Smooth muscle cell (in vitro differentiated cells): ENCODE results near the gene PIK3CG. TPM values are rescaled to one million over a fixed set of nuclear protein-coding genes. Genes with fewer than 3 reads are reported as not detected.
"Not testable (repeated sequence)": the region's sequence is repeated elsewhere in the genome, so short reads cannot be mapped to it uniquely, and the experiment has no call there.

ENCODE experiments used
- DNase-seq: peaks from one replicate; lab custom pipeline; 2025; ENCODE audit not compliant: unreplicated experiment; lab: John Stamatoyannopoulos, UW
- H2AFZ ChIP-seq: fragments of 200-600 bp; sonication (generic); 2 replicates; pipeline ENCODE4 v1.6.0; 2016; ENCODE audit warnings: antibody characterized with exemption, low read depth, mild to moderate bottlenecking
- H3F3A ChIP-seq: fragments of 200-600 bp; sonication (generic); 2 replicates; pipeline ENCODE4 v1.6.0; 2017; ENCODE audit warnings: antibody characterized with exemption, low read depth
- H3K27ac ChIP-seq: fragments of 200-600 bp; sonication (generic); 2 replicates; pipeline ENCODE4 v1.5.1; 2016; ENCODE audit warnings: low read depth, mild to moderate bottlenecking
- H3K27me3 ChIP-seq: fragments of 200-600 bp; sonication (generic); 2 replicates; pipeline ENCODE4 v1.6.1; 2016; ENCODE audit warnings: low read depth, mild to moderate bottlenecking
- H3K36me3 ChIP-seq: fragments of 200-600 bp; sonication (generic); 2 replicates; pipeline ENCODE4 v1.5.1; 2016; ENCODE audit warnings: low read depth
- H3K4me1 ChIP-seq: fragments of 200-600 bp; sonication (generic); 2 replicates; pipeline ENCODE4 v1.5.1; 2016; ENCODE audit warnings: low read depth
- H3K4me2 ChIP-seq: fragments of 200-600 bp; sonication (generic); 2 replicates; pipeline ENCODE4 v1.6.0; 2016; ENCODE audit warnings: mild to moderate bottlenecking
- H3K4me3 ChIP-seq: fragments of 200-600 bp; sonication (generic); 2 replicates; pipeline ENCODE4 v1.5.1; 2016; ENCODE audit warnings: mild to moderate bottlenecking
- H3K79me2 ChIP-seq: fragments of 200-600 bp; sonication (generic); 2 replicates; pipeline ENCODE4 v1.6.0; 2016; ENCODE audit warnings: low read depth, mild to moderate bottlenecking
- H3K9ac ChIP-seq: fragments of 200-600 bp; sonication (generic); 2 replicates; pipeline ENCODE4 v1.6.0; 2016; ENCODE audit warnings: low read depth
- H3K9me3 ChIP-seq: fragments of 200-600 bp; sonication (generic); replicated peaks from 2 replicates; pipeline ENCODE4 v1.5.1; 2016; ENCODE audit warnings: low read depth
- H4K20me1 ChIP-seq: fragments of 200-600 bp; sonication (generic); 2 replicates; pipeline ENCODE4 v1.6.0; 2016; ENCODE audit warnings: low read depth
- CTCF ChIP-seq: fragments of 200-600 bp; sonication (generic); IDR thresholded peaks from 2 replicates; pipeline ENCODE4 v1.5.1; 2017; ENCODE audit warnings: borderline replicate concordance, mild to moderate bottlenecking, antibody characterized with exemption; ENCODE audit not compliant: insufficient read depth, poor library complexity, severe bottlenecking
- WGBS: methylation state at CpG from one replicate; pipeline ENCODE4 v1.1.7; 2016; ENCODE audit warnings: low lambda C conversion rate; 5-methylcytosine and 5-hydroxymethylcytosine counted together
- polyA plus RNA-seq: library from polyadenylated mRNA; unstranded; fragments of >200 nt; fragmentation: Nextera tagmentation; extraction: Ambion mirVana; gene quantifications from 2 replicates; pipeline ENCODE4 v1.2.1, GENCODE V29; 2016
- total RNA-seq: library from RNA; depleted of rRNA; stranded (reverse); fragments of >200 nt; gene quantifications from 2 replicates; pipeline ENCODE4 v1.2.3, GENCODE V29; 2014

Gene PIK3CG
- total and polyA plus RNA-seq, 2 experiments from 2014 or later: not detected

- H3K4me1 ChIP-seq: no peaks in the 10 kb centered on the region
- H3K4me2 ChIP-seq: no peak overlapping the region
- H3K79me2 ChIP-seq: no peaks in the 10 kb centered on the region
- no peak for DNase-seq
- H4K20me1 ChIP-seq: no peaks in the 10 kb centered on the region
- no peaks in the 10 kb centered on the region for H3F3A ChIP-seq
- H2AFZ ChIP-seq: no peak overlapping the region
- H3K36me3 ChIP-seq: no peaks in the 10 kb centered on the region
- no peak overlapping the region for H3K9ac ChIP-seq
- no peak for TF ChIP-seq CTCF
- WGBS: 90% methylated on average over 6 of the region's 6 CpGs
- H3K4me3 ChIP-seq: no peak overlapping the region
- H3K27ac ChIP-seq: no peak overlapping the region
- no peaks in the 10 kb centered on the region for H3K9me3 ChIP-seq
- no peaks in the 10 kb centered on the region for H3K27me3 ChIP-seq
Measured at GRCh38 chr7:106936236-106936635, 71.2 kb downstream of the PIK3CG start.

GRCh38 chr7:106938122-106938521 is 73.0 kb downstream of the PIK3CG start:
- H3F3A ChIP-seq, H3K4me3 ChIP-seq, H4K20me1 ChIP-seq, DNase-seq, H3K9ac ChIP-seq, H3K27me3 ChIP-seq, H3K36me3 ChIP-seq, H3K27ac ChIP-seq, H2AFZ ChIP-seq, H3K4me2 ChIP-seq, H3K4me1 ChIP-seq, H3K9me3 ChIP-seq, H3K79me2 ChIP-seq: not testable (repeated sequence)
- WGBS: 96% methylated on average over 7 of the region's 7 CpGs

GRCh38 chr7:106938803-106939202 is 73.7 kb downstream of the PIK3CG start:
- DNase-seq: no peak
- no peak overlapping the region for H3K9ac ChIP-seq
- H3K4me2 ChIP-seq: no peak overlapping the region
- no peaks in the 10 kb centered on the region for H3K36me3 ChIP-seq
- H3K9me3 ChIP-seq: no peaks in the 10 kb centered on the region
- 91% methylated on average over 5 of the region's 5 CpGs for WGBS
- H3K4me3 ChIP-seq: no peak overlapping the region
- no peak for TF ChIP-seq CTCF
- no peaks in the 10 kb centered on the region for H4K20me1 ChIP-seq
- no peak overlapping the region for H3K27ac ChIP-seq
- H3F3A ChIP-seq: no peaks in the 10 kb centered on the region
- no peaks in the 10 kb centered on the region for H3K79me2 ChIP-seq
- no peaks in the 10 kb centered on the region for H3K4me1 ChIP-seq
- H2AFZ ChIP-seq: no peak overlapping the region
- H3K27me3 ChIP-seq: no peaks in the 10 kb centered on the region

GRCh38 chr7:106944035-106944665 is 79.1 kb downstream of the PIK3CG start:
- no peaks in the 10 kb centered on the region for H3K79me2 ChIP-seq
- H2AFZ ChIP-seq: no peak overlapping the region
- H3K4me3 ChIP-seq: no peak overlapping the region
- H3K36me3 ChIP-seq: no peaks in the 10 kb centered on the region
- H3K4me2 ChIP-seq: no peak overlapping the region
- H3K27me3 ChIP-seq: no peaks in the 10 kb centered on the region
- 87% methylated on average over 9 of the region's 9 CpGs for WGBS
- no peak for DNase-seq
- TF ChIP-seq CTCF: no peak
- H3F3A ChIP-seq: no peaks in the 10 kb centered on the region
- no peaks in the 10 kb centered on the region for H3K4me1 ChIP-seq
- no peaks in the 10 kb centered on the region for H3K9me3 ChIP-seq
- no peak overlapping the region for H3K9ac ChIP-seq
- no peak overlapping the region for H3K27ac ChIP-seq
- H4K20me1 ChIP-seq: no peaks in the 10 kb centered on the region
